ENCODE data around the gene ACOX2. TPM values are rescaled to one million over a fixed set of nuclear protein-coding genes. Genes with fewer than 3 reads are reported as not detected.

The ACOX2 gene
- total and polyA plus RNA-seq, 4 donors = 5.3 to 24.4 (median 11.6) TPM

- WGBS, 2 donors = 69 to 79% methylated on average over 18 of the region's 18 CpGs
- Histone ChIP-seq H3K9ac (ENCODE audit: insufficient read depth in 1 of 2, low read length in 2 of 2) (no peak overlapping the region), H3K4me1 (ENCODE audit: control insufficient read depth in 5 of 5, insufficient read depth in 5 of 5, low read length in 5 of 5) (peaks cover 0 to 9% (median 6%) of the 10 kb centered on the region in 5 donors), H3K27me3 (ENCODE audit: control insufficient read depth in 3 of 3, insufficient read depth in 3 of 3, low read length in 2 of 3) (no peaks in the 10 kb centered on the region), H3K4me3 (no peak overlapping the region), H3K9me3 (ENCODE audit: control insufficient read depth in 4 of 4, insufficient read depth in 3 of 4, low read length in 3 of 4) (no peaks in the 10 kb centered on the region), H3K36me3 (ENCODE audit: control insufficient read depth in 4 of 4, insufficient read depth in 4 of 4, low read length in 4 of 4) (no peaks in the 10 kb centered on the region), H3K27ac (ENCODE audit: low read depth in 1 of 2, low read length in 1 of 2) (peak overlapping the region in 1 of 2 donors; percentile 3)
- DNase-seq = no peak
- ATAC-seq (ENCODE audit: insufficient read depth, low FRiP score) = no peak
- TF ChIP-seq CTCF (IDR thresholded peaks at IDR 0.05; ENCODE audit: control extremely low read depth, extremely low read depth) = no peak
Observed at GRCh38 chr3:58487140-58487886, 49.7 kb downstream of the ACOX2 start.

- H3K9ac ChIP-seq (ENCODE audit: insufficient read depth in 1 of 2, low read length in 2 of 2) = no peak overlapping the region
- ATAC-seq (ENCODE audit: insufficient read depth, low FRiP score) (no peak), DNase-seq (no peak)
- no peaks in the 10 kb centered on the region for H3K27me3 ChIP-seq (ENCODE audit: control insufficient read depth in 3 of 3, insufficient read depth in 3 of 3, low read length in 2 of 3)
- no peak overlapping the region for H3K4me3 ChIP-seq
- H3K4me1 ChIP-seq (ENCODE audit: control insufficient read depth in 5 of 5, insufficient read depth in 5 of 5, low read length in 5 of 5) = peaks cover 0 to 5% (median under 1%) of the 10 kb centered on the region in 5 donors
- no peak for TF ChIP-seq CTCF (IDR thresholded peaks at IDR 0.05; ENCODE audit: control extremely low read depth, extremely low read depth)
- no peaks in the 10 kb centered on the region for H3K36me3 ChIP-seq (ENCODE audit: control insufficient read depth in 4 of 4, insufficient read depth in 4 of 4, low read length in 4 of 4)
- WGBS, 2 donors = 53 to 73% methylated on average over 6 of the region's 6 CpGs
- no peak overlapping the region for H3K27ac ChIP-seq (ENCODE audit: low read depth in 1 of 2, low read length in 1 of 2)
- H3K9me3 ChIP-seq (ENCODE audit: control insufficient read depth in 4 of 4, insufficient read depth in 3 of 4, low read length in 3 of 4) = no peaks in the 10 kb centered on the region
Observed at GRCh38 chr3:58485801-58486435, 51.1 kb downstream of the ACOX2 start.

- Histone ChIP-seq H3K27ac (ENCODE audit: low read depth in 1 of 2, low read length in 1 of 2) (peak overlapping the region in 1 of 2 donors; percentile 27), H3K9me3 (ENCODE audit: control insufficient read depth in 4 of 4, insufficient read depth in 3 of 4, low read length in 3 of 4) (no peaks in the 10 kb centered on the region), H3K9ac (ENCODE audit: insufficient read depth in 1 of 2, low read length in 2 of 2) (no peak overlapping the region), H3K36me3 (ENCODE audit: control insufficient read depth in 4 of 4, insufficient read depth in 4 of 4, low read length in 4 of 4) (no peaks in the 10 kb centered on the region), H3K27me3 (ENCODE audit: control insufficient read depth in 3 of 3, insufficient read depth in 3 of 3, low read length in 2 of 3) (no peaks in the 10 kb centered on the region), H3K4me1 (ENCODE audit: control insufficient read depth in 5 of 5, insufficient read depth in 5 of 5, low read length in 5 of 5) (peaks cover 0 to 4% (median 0%) of the 10 kb centered on the region in 5 donors), H3K4me3 (no peak overlapping the region)
- DNase-seq (peak in 1 of 3 donors; percentile 16), ATAC-seq (ENCODE audit: insufficient read depth, low FRiP score) (no peak)
- TF ChIP-seq CTCF (IDR thresholded peaks at IDR 0.05; ENCODE audit: control extremely low read depth, extremely low read depth) = no peak
- WGBS, 2 donors = 76 to 81% methylated on average over 3 of the region's 3 CpGs
Observed at GRCh38 chr3:58484722-58485069, 52.3 kb downstream of the ACOX2 start.
